Transverse colon (tissue), 4 donors: ENCODE results near the gene APBB2. TPM values are rescaled to one million over a fixed set of nuclear protein-coding genes. Genes with fewer than 3 reads are reported as not detected.

Experiments
- DNase-seq: peaks from one replicate; pipeline ENCODE4 v3.0.0-alpha.2; 2019
- H3K27ac ChIP-seq, 4 donors: fragments of 200-600 bp; sonication (generic); 2 replicates each; pipeline ENCODE4 v1.5.1; 2016 to 2018; ENCODE audit warnings: inconsistent platforms in 4 of 4
- H3K27me3 ChIP-seq: fragments of 200-600 bp; sonication (generic); 2 replicates; pipeline ENCODE4 v1.5.1; 2017; ENCODE audit warnings: inconsistent platforms
- H3K36me3 ChIP-seq, 4 donors: fragments of 200-600 bp; sonication (generic); 2 replicates each; pipeline ENCODE4 v1.5.1; 2017 to 2019; ENCODE audit warnings: inconsistent platforms in 4 of 4
- H3K4me1 ChIP-seq, 4 donors: fragments of 200-600 bp; sonication (generic); 2 replicates each; pipeline ENCODE4 v1.5.1; 2017 to 2020; ENCODE audit warnings: inconsistent platforms in 4 of 4
- H3K4me3 ChIP-seq, 4 donors: fragments of 200-600 bp; sonication (generic); 1 replicate in 1 of 4; 2 replicates in 3 of 4; pipeline versions ENCODE4 v1.5.1 to v1.6.1; 2017 to 2019; ENCODE audit warnings: inconsistent platforms in 4 of 4
- H3K9me3 ChIP-seq, 2 donors: fragments of 200-600 bp; sonication (generic); 2 replicates each; pipeline ENCODE4 v1.5.1; 2017 to 2019; ENCODE audit warnings: inconsistent platforms in 2 of 2
- EP300 ChIP-seq: sonication (generic); formaldehyde crosslinking; IDR thresholded peaks from one replicate; pipeline ENCODE4 v1.6.1; 2017; ENCODE audit warnings: antibody characterized with exemption, low read depth
- POLR2A ChIP-seq: fragments of 450-650 bp; IDR thresholded peaks from one replicate; pipeline ENCODE4 v1.6.1; 2016; ENCODE audit warnings: antibody characterized with exemption, mild to moderate bottlenecking, moderate library complexity
- POLR2AphosphoS5 ChIP-seq, 3 donors: sonication (generic); formaldehyde crosslinking; IDR thresholded peaks; one replicate each; pipeline ENCODE4 v1.6.1; 2016; ENCODE audit warnings: antibody characterized with exemption in 3 of 3
- WGBS, 2 donors: methylation state at CpG; one replicate each; pipeline ENCODE4 v1.1.5; 2018; ENCODE audit warnings: low coverage in 1 of 2; 5-methylcytosine and 5-hydroxymethylcytosine counted together
- in situ Hi-C, 4 donors: fragments of 200-750 bp; cut with MboI; loops; one replicate each; pipeline versions ENCODE4 v1.15.0 to v1.15.1; 2017; ENCODE audit warnings: low sequenced_read_pairs in 3 of 4, low pct_ligation_motif_present in 1 of 4, low pct_unique_long_range_greater_than_20kb in 1 of 4
- intact Hi-C: fragments of 100-400 bp; cut with DNase I; formaldehyde crosslinking; loops from one replicate; pipeline ENCODE4 v1.15.1; 2023; ENCODE audit warnings: low total_unique reads
- total RNA-seq, 4 donors: library from RNA; depleted of rRNA; stranded (reverse); fragments of >200 nt; gene quantifications; one replicate each; pipeline ENCODE4 v1.1.0, GENCODE V29; 2016
- TF ChIP-seq, protein P1 (sequence below), 5 experiments: fragments of 200-600 bp in 3 of 5; fragments of 450-650 bp in 2 of 5; sonication (generic) in 3 of 5; IDR thresholded peaks; 1 replicate in 2 of 5; 2 replicates in 3 of 5; pipeline ENCODE4 v1.5.1; 2016 to 2017; ENCODE audit warnings: antibody characterized with exemption in 5 of 5, inconsistent platforms in 3 of 5, mild to moderate bottlenecking in 2 of 5, moderate library complexity in 1 of 5

APBB2 gene
- total RNA-seq, 4 donors from 2014 or later = 37.1 to 138 (median 90.1) TPM

DNA sequence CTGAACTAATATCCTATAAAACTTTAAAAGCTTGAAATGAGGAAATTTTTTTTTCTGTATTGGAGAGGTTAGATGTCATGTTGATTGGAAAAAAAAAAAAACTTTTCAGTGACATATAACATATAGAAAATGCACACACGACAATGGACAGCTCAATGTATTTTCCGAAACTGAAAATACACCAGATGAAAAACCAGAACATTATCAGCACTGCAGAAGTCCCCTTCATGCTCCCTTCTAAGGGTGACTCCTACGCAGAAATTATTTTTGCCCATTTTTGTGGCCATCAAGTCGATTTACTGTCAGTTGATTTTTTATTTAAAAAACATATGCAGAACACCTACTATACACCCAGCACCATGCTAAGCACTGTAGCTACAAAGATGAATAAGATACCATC lies 148.3 kb downstream of the APBB2 start:
- Histone ChIP-seq H3K9me3 (no peaks in the 10 kb centered on the region), H3K27ac (no peak overlapping the region), H3K4me3 (no peak overlapping the region), H3K4me1 (peaks cover 0 to 12% (median 7%) of the 10 kb centered on the region in 4 donors), H3K27me3 (no peaks in the 10 kb centered on the region), H3K36me3 (no peaks in the 10 kb centered on the region)
- intact Hi-C loops (loop anchor here (10.0 kb wide), 1 partner anchor 59 kb away; no protein-coding TSS in a partner anchor), in situ Hi-C loops (no loop called here)
- DNase-seq = no peak
- TF ChIP-seq POLR2A (no peak), EP300 (no peak), POLR2AphosphoS5 (IDR thresholded peaks at IDR 0.05) (no peak)
- TF ChIP-seq, protein P1, sequence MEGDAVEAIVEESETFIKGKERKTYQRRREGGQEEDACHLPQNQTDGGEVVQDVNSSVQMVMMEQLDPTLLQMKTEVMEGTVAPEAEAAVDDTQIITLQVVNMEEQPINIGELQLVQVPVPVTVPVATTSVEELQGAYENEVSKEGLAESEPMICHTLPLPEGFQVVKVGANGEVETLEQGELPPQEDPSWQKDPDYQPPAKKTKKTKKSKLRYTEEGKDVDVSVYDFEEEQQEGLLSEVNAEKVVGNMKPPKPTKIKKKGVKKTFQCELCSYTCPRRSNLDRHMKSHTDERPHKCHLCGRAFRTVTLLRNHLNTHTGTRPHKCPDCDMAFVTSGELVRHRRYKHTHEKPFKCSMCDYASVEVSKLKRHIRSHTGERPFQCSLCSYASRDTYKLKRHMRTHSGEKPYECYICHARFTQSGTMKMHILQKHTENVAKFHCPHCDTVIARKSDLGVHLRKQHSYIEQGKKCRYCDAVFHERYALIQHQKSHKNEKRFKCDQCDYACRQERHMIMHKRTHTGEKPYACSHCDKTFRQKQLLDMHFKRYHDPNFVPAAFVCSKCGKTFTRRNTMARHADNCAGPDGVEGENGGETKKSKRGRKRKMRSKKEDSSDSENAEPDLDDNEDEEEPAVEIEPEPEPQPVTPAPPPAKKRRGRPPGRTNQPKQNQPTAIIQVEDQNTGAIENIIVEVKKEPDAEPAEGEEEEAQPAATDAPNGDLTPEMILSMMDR (IDR thresholded peaks at IDR 0.05) = no peak
- WGBS, 2 donors = 86 to 92% methylated on average over 4 of the region's 4 CpGs

- H3K27me3 ChIP-seq = no peaks in the 10 kb centered on the region
- H3K4me1 ChIP-seq = peaks cover 0 to 17% (median 7%) of the 10 kb centered on the region in 4 donors
- 92 to 94% methylated on average over 2 to 5 of the region's 5 CpGs for WGBS, 2 donors
- intact Hi-C loops = loop anchor here (10.0 kb wide), 1 partner anchor 59 kb away; no protein-coding TSS in a partner anchor
- no peak overlapping the region for H3K4me3 ChIP-seq
- in situ Hi-C loops = no loop called here
- no peaks in the 10 kb centered on the region for H3K9me3 ChIP-seq
- no peak overlapping the region for H3K27ac ChIP-seq
- no peaks in the 10 kb centered on the region for H3K36me3 ChIP-seq
- no peak for DNase-seq
- TF ChIP-seq POLR2AphosphoS5 (IDR thresholded peaks at IDR 0.05) (no peak), POLR2A (no peak), EP300 (no peak)
- TF ChIP-seq, protein P1 (IDR thresholded peaks at IDR 0.05) = no peak
These were observed 148.8 kb downstream of the APBB2 start for GRCh38 chr4:41065434-41066006.

GRCh38 chr4:41064953-41065352 lies 149.4 kb downstream of the APBB2 start:
- no peak for DNase-seq
- Histone ChIP-seq H3K27me3 (no peaks in the 10 kb centered on the region), H3K4me3 (no peak overlapping the region), H3K4me1 (peaks cover 0 to 19% (median 9%) of the 10 kb centered on the region in 4 donors), H3K27ac (no peak overlapping the region), H3K9me3 (no peaks in the 10 kb centered on the region), H3K36me3 (no peaks in the 10 kb centered on the region)
- 90 to 92% methylated on average over 3 of the region's 3 CpGs for WGBS, 2 donors
- intact Hi-C loops = loop anchor here (10.0 kb wide), 1 partner anchor 60 kb away; no protein-coding TSS in a partner anchor
- in situ Hi-C loops = no loop called here
- TF ChIP-seq, protein P1 (IDR thresholded peaks at IDR 0.05) = no peak
- TF ChIP-seq EP300 = no peak
- TF ChIP-seq POLR2AphosphoS5 (IDR thresholded peaks at IDR 0.05) = no peak
- no peak for TF ChIP-seq POLR2A

GRCh38 chr4:41061482-41062185 lies 152.7 kb downstream of the APBB2 start:
- no peak for DNase-seq
- Histone ChIP-seq H3K27ac (peak overlapping the region in 3 of 4 donors; percentile 46 to 76 (median 65)), H3K4me1 (peaks cover 0 to 17% (median 9%) of the 10 kb centered on the region in 4 donors), H3K4me3 (no peak overlapping the region), H3K36me3 (no peaks in the 10 kb centered on the region), H3K9me3 (no peaks in the 10 kb centered on the region), H3K27me3 (no peaks in the 10 kb centered on the region)
- no peak for TF ChIP-seq EP300
- TF ChIP-seq, protein P1 (IDR thresholded peaks at IDR 0.05) = no peak
- TF ChIP-seq POLR2A = no peak
- no peak for TF ChIP-seq POLR2AphosphoS5 (IDR thresholded peaks at IDR 0.05)
- in situ Hi-C loops (no loop called here), intact Hi-C loops (loop anchor here (10.0 kb wide), 1 partner anchor 63 kb away; no protein-coding TSS in a partner anchor)
- WGBS, 2 donors = 70 to 76% methylated on average over 3 to 5 of the region's 5 CpGs
